ENCODE data around the gene NTNG1. TPM values are rescaled to one million over a fixed set of nuclear protein-coding genes. Genes with fewer than 3 reads are reported as not detected.
"Not testable (repeated sequence)": the region's sequence is repeated elsewhere in the genome, so short reads cannot be mapped to it uniquely, and the experiment has no call there.

Gene NTNG1
- total RNA-seq, 4 donors from 2014 or later = 0.41 to 1.3 TPM; not detected in 2

DNA sequence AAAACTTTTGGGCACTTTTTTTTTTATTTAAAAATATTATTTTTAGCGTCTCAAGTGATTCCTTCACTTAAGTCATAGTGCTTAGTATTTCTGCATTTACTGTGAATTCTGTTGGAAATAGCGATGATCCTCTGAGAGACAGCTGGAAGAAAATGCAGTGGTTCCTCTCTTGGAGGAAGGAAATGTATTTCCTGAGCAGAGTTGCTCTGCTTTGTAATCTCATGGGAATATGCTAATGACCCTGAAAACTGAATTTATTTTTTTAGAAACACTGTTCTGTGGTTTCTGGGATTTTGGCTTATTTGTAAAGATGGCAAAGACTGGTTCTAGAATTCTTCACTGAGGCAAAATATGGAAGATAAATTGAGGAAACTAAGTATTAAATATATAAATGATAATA, 88.9 kb downstream of the NTNG1 start:
- no peak for TF ChIP-seq CTCF (IDR thresholded peaks at IDR 0.05)
- no peak for TF ChIP-seq POLR2A (IDR thresholded peaks at IDR 0.05)

DNA sequence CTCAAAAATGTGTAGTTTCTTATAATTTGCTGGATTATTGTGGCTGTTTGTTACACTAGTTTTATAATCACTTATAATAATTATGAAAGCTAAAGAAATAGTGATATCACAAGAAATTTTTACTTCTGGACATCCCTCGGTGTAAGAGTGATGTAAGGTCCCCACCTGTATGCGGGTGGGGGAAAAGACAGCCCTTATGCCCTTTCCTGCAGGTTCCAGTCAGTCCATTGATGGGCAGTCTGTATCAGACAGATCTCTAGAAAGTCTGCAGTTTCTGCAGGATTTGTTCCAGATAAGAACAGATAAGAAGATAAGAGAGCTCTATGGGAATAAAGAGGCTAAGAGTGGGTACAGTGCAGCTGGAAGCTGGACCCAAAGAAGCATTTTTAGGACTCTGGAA, 89.3 kb downstream of the NTNG1 start:
- no peaks in the 10 kb centered on the region for H3K4me1 ChIP-seq
- no peak overlapping the region for H3K4me3 ChIP-seq
- DNase-seq = no peak
- H3K9me3 ChIP-seq = no peaks in the 10 kb centered on the region
- 77 to 88% methylated on average over 2 of the region's 2 CpGs for WGBS, 2 donors
- H3K27ac ChIP-seq = no peak overlapping the region
- no peak for TF ChIP-seq POLR2A (IDR thresholded peaks at IDR 0.05)
- no peak for TF ChIP-seq CTCF (IDR thresholded peaks at IDR 0.05)
- H3K36me3 ChIP-seq = no peaks in the 10 kb centered on the region
- no peaks in the 10 kb centered on the region for H3K27me3 ChIP-seq
- intact Hi-C loops (cut with DNase I) = no loop called here

More for the DNA sequence above, 88.9 kb downstream of the NTNG1 start:
- intact Hi-C loops (cut with DNase I) = no loop called here
- WGBS, 2 donors = 84 to 93% methylated on average over 2 of the region's 2 CpGs
- Histone ChIP-seq H3K27me3 (no peaks in the 10 kb centered on the region), H3K4me1 (no peaks in the 10 kb centered on the region), H3K4me3 (no peak overlapping the region), H3K27ac (no peak overlapping the region), H3K9me3 (no peaks in the 10 kb centered on the region), H3K36me3 (no peaks in the 10 kb centered on the region)
- DNase-seq = no peak

- intact Hi-C loops (cut with DNase I) = no loop called here
- WGBS, 2 donors = 83 to 91% methylated on average over 2 of the region's 2 CpGs
- DNase-seq = no peak
- Histone ChIP-seq H3K27me3 (no peaks in the 10 kb centered on the region), H3K4me3 (no peak overlapping the region), H3K4me1 (no peaks in the 10 kb centered on the region), H3K36me3 (no peaks in the 10 kb centered on the region), H3K27ac (no peak overlapping the region), H3K9me3 (peaks cover 0 to under 1% (median 0%) of the 10 kb centered on the region in 3 donors)
- TF ChIP-seq CTCF (IDR thresholded peaks at IDR 0.05) = no peak
- TF ChIP-seq POLR2A (IDR thresholded peaks at IDR 0.05) = no peak
These were observed 90.5 kb downstream of the NTNG1 start for GRCh38 chr1:107231291-107231690.

GRCh38 chr1:107232426-107232825, 91.6 kb downstream of the NTNG1 start:
- WGBS, 2 donors = 62 to 72% methylated on average over 2 of the region's 2 CpGs
- H3K4me3 ChIP-seq = no peak overlapping the region
- no peak overlapping the region for H3K27ac ChIP-seq
- intact Hi-C loops (cut with DNase I) = no loop called here
- no peak for DNase-seq
- no peaks in the 10 kb centered on the region for H3K27me3 ChIP-seq
- peaks cover 0 to 11% (median 7%) of the 10 kb centered on the region in 3 donors for H3K9me3 ChIP-seq
- no peaks in the 10 kb centered on the region for H3K4me1 ChIP-seq
- no peaks in the 10 kb centered on the region for H3K36me3 ChIP-seq
- TF ChIP-seq POLR2A (IDR thresholded peaks at IDR 0.05) = no peak
- no peak for TF ChIP-seq CTCF (IDR thresholded peaks at IDR 0.05)

GRCh38 chr1:107236760-107237159, 95.9 kb downstream of the NTNG1 start:
- H3K4me1 ChIP-seq; H3K4me3 ChIP-seq; H3K27ac ChIP-seq; DNase-seq; H3K27me3 ChIP-seq; intact Hi-C loops (cut with DNase I); H3K36me3 ChIP-seq: not testable (repeated sequence)
- peaks cover 0 to 17% (median 8%) of the 10 kb centered on the region in 3 donors for H3K9me3 ChIP-seq
- 92 to 100% methylated on average over 2 to 3 of the region's 3 CpGs for WGBS, 2 donors

DNA sequence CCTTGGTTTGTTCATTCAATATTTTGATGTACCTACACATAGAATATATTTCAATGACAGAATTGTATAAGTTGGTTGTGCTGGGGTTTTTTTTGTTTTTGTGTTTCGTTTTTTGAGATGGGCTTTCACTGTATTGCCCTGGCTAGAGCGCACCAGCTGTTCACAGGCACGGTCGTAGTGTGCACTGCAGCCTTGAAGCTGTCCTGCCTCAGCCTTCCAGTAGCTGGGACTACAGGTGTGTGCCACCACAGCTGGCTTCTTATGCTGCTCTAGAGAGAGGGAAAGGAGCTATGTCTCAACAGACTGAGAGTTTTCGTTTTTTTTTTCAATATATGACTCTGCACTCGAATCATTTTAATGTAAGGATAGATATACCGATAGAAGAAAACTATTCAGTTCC, 102.6 kb downstream of the NTNG1 start:
- no peak for TF ChIP-seq CTCF (IDR thresholded peaks at IDR 0.05)
- no peak for TF ChIP-seq POLR2A (IDR thresholded peaks at IDR 0.05)

More for the DNA sequence above, 102.6 kb downstream of the NTNG1 start:
- no peak for DNase-seq
- Histone ChIP-seq H3K36me3 (no peaks in the 10 kb centered on the region), H3K4me3 (no peak overlapping the region), H3K9me3 (no peaks in the 10 kb centered on the region), H3K4me1 (no peaks in the 10 kb centered on the region), H3K27me3 (no peaks in the 10 kb centered on the region), H3K27ac (no peak overlapping the region)
- WGBS, 2 donors = 84% methylated on average over 7 of the region's 7 CpGs
- intact Hi-C loops (cut with DNase I) = no loop called here

Data from esophagus squamous epithelium (tissue), 5 donors.